ENCODE data around the gene CCSER2.

GRCh38 chr10:84356928-84357327, 28.5 kb downstream of the CCSER2 start:
- no peak for TF ChIP-seq EZH2 (IDR thresholded peaks at IDR 0.05; ENCODE audit: insufficient read depth, poor library complexity, severe bottlenecking)
- no peak for TF ChIP-seq EZH2phosphoT487 (IDR thresholded peaks at IDR 0.05; ENCODE audit: insufficient read depth, low read depth)
